Measurements from ENCODE around the gene MAN2B2.
A peak's percentile ranks its signal among the peaks of the same experiment; 100 is the strongest.
"Not testable (repeated sequence)": the region's sequence is repeated elsewhere in the genome, so short reads cannot be mapped to it uniquely, and the experiment has no call there.

Gene MAN2B2

GRCh38 chr4:6644792-6645530 is 70.0 kb downstream of the MAN2B2 start:
- DNase-seq, result no peak

GRCh38 chr4:6647169-6647568 is 72.2 kb downstream of the MAN2B2 start:
- DNase-seq, result no peak

GRCh38 chr4:6647582-6648230 is 72.7 kb downstream of the MAN2B2 start:
- no peak for DNase-seq

GRCh38 chr4:6649216-6649615 is 74.2 kb downstream of the MAN2B2 start:
- DNase-seq, result no peak

GRCh38 chr4:6654211-6654610 is 79.2 kb downstream of the MAN2B2 start:
- not testable (repeated sequence) for DNase-seq

GRCh38 chr4:6655291-6655690 is 80.3 kb downstream of the MAN2B2 start:
- not testable (repeated sequence) for DNase-seq

- DNase-seq, result no peak
Observed at GRCh38 chr4:6655924-6656323, 80.9 kb downstream of the MAN2B2 start.

GRCh38 chr4:6657242-6658208 is 82.5 kb downstream of the MAN2B2 start:
- DNase-seq, result no peak

- DNase-seq, result no peak
Observed at GRCh38 chr4:6658209-6658595, 83.2 kb downstream of the MAN2B2 start.

GRCh38 chr4:6658597-6659075 is 83.6 kb downstream of the MAN2B2 start:
- DNase-seq, result peak; percentile 62

- no peak for DNase-seq
Observed at GRCh38 chr4:6659897-6660296, 84.9 kb downstream of the MAN2B2 start.

- no peak for DNase-seq
Observed at GRCh38 chr4:6660430-6660829, 85.4 kb downstream of the MAN2B2 start.

GRCh38 chr4:6662591-6662990 is 87.6 kb downstream of the MAN2B2 start:
- DNase-seq, result no peak

- DNase-seq, result no peak
Observed at GRCh38 chr4:6663596-6664393, 88.8 kb downstream of the MAN2B2 start.

- DNase-seq, result no peak
Observed at GRCh38 chr4:6665320-6665654, 90.3 kb downstream of the MAN2B2 start.

GRCh38 chr4:6668391-6668790 is 93.4 kb downstream of the MAN2B2 start:
- DNase-seq, result no peak

- no peak for DNase-seq
Observed at GRCh38 chr4:6671648-6672047, 96.7 kb downstream of the MAN2B2 start.

GRCh38 chr4:6672131-6672530 is 97.1 kb downstream of the MAN2B2 start:
- DNase-seq, result no peak

- not testable (repeated sequence) for DNase-seq
Observed at GRCh38 chr4:6672541-6673190, 97.7 kb downstream of the MAN2B2 start.

Data from stimulated activated CD8-positive, alpha-beta memory T cell treated with anti-CD3 and anti-CD28 coated beads, Interleukin-4, amount 100 ng/mL, for 48 hours (primary cell).